COLO668 (cell line): Measurements from ENCODE around the gene CABCOCO1.

Experiments
- DNase-seq: peaks from one replicate; lab custom pipeline; 2025; ENCODE audit not compliant: unreplicated experiment; lab: John Stamatoyannopoulos, UW

The CABCOCO1 gene

GRCh38 chr10:61662794-61663259, at the start of gene CABCOCO1:
Gene CABCOCO1, plus strand, starts transcription at chr10:61662929. Its CDS starts 44 bp downstream, at chr10:61662973.
- DNase-seq = peak; percentile 67

DNA sequence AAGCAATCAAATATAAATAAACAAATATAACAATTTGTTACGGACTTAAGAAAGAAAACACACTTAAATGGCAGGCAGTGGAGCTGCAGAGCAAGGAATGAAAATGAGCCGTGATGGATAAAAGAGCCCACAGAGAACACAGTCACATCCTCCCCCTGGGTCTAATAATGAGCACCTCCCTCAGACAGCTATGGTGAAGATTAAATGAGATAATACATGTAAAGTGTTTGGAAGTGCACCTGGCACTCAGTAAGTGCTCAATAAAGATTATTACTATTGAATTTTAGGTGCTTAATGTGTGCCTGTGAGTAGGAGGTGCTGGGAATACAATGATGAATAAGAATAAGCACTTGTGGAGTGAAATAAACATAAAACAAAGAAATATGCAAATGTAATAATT, 49.1 kb upstream of the CABCOCO1 start:
- DNase-seq = no peak

- no peak for DNase-seq
These were observed 46.1 kb upstream of the CABCOCO1 start for GRCh38 chr10:61616611-61617010.

GRCh38 chr10:61617180-61617579, 45.5 kb upstream of the CABCOCO1 start:
- DNase-seq = no peak

- no peak for DNase-seq
These were observed 45.1 kb upstream of the CABCOCO1 start for GRCh38 chr10:61617586-61617985.

- DNase-seq = no peak
These were observed 44.3 kb upstream of the CABCOCO1 start for GRCh38 chr10:61618388-61618961.

- DNase-seq = no peak
These were observed 42.2 kb upstream of the CABCOCO1 start for GRCh38 chr10:61620506-61620905.

DNA sequence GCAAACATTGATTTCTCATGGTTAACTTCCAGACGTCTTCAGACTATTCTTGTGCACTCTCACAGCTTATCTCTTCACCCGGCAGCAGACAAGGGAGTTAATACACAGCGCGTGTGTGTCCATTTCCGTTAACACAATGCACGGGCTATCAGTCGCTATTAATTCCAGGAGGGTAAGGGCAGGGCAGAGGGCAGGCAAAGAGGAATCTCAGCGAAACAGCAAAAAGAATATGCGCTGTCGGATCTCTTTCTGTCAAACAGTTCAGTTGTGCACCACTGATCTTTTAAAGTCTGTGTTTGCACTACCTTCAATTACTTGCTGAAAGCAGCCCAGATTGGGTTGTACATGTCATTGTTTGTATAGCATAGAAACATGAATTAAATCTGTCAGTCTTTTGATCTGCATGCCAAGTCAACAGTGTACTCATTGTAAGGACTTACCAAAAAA, 41.1 kb upstream of the CABCOCO1 start:
- peak; percentile 22 for DNase-seq

DNA sequence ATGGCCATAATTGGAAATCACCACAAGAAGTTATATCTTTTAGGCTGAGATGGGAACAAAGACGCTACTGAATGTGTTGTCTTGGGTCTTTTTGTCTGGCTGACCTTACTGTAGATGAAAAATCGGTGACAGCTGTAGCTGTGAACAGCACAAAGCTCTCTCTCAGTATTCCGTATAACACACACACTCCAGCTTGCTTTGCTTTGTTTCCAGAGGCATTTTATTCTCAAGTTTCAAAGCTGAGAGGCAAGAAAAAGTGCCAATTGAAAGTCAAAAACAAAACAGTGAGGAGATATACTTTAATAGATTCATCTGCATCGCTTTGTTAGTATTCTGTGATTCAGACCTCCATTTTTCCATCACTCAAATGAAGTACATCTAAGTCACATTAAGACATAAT, 39.6 kb upstream of the CABCOCO1 start:
- no peak for DNase-seq

GRCh38 chr10:61626209-61626608, 36.5 kb upstream of the CABCOCO1 start:
- DNase-seq = no peak

- no peak for DNase-seq
These were observed 35.5 kb upstream of the CABCOCO1 start for GRCh38 chr10:61627266-61627665.

- no peak for DNase-seq
These were observed 34.4 kb upstream of the CABCOCO1 start for GRCh38 chr10:61628151-61628874.

GRCh38 chr10:61628875-61629513, 33.7 kb upstream of the CABCOCO1 start:
- no peak for DNase-seq

GRCh38 chr10:61629576-61629975, 33.2 kb upstream of the CABCOCO1 start:
- no peak for DNase-seq

DNA sequence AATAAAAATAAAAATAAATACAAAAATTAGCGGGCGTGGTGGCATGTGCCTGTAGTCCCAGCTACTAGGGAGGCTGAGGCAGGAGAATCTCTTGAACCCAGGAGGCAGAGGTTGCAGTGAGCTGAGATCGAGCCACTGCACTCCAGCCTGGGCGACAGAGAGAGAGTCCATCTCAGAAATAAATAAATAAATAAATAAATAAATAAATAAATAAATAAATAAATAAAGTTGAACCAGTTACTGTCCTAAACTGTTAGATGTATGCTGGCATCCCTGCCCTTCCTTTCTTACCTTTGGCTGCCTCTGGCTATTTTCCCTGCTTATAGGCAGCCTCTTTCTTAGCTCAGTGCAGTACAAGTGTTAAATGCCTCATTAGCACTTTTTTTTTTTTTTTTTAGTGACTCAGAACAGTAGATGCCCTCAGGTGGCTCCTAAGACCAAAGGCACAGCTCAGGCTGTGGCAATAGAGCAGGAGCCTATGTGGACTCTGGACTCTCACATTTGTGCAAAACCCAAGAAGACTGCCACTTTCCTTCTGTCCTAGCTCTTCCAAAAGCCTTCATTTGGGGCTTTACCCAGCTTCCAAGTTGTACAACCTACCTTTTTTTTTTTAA, 30.6 kb upstream of the CABCOCO1 start:
- DNase-seq = no peak

DNA sequence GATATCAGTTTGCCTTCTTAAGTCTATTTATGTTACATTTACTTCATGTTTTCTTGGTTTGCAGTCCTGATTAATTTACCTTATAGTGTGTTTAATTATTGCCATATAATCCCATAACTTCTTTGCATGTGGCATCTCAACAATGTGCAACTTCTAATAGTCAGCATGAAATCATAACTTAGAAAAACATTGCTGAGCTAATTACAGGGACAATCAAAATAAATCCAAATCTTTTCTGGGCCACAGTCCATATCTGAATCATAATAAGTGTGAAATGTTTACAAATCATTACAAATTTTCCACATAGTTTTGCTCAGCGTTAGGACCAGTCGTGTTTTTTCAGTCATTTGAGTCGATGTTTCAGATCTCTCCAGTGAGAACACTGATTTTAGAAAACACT, 29.1 kb upstream of the CABCOCO1 start:
- no peak for DNase-seq

DNA sequence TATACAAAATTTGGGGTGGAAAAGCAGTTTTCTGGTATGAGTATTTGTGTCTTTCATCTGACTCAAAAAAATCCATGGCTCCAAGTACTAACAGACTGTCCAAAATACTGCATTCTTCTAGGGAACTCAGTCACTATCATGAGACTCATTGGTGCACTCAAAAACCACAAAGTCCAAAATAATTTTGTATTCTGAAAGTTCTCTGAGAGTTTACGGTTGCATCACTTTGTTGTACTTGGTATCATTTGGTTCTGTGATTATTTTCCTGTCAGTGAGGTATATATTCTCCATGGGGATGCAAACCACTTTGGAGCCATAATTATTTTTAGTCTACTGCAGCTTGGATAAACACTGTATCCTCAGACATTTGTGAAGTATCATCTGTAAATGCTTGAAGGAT, 28.0 kb upstream of the CABCOCO1 start:
- no peak for DNase-seq

- DNase-seq = no peak
These were observed 27.3 kb upstream of the CABCOCO1 start for GRCh38 chr10:61635471-61635870.

- no peak for DNase-seq
These were observed 26.8 kb upstream of the CABCOCO1 start for GRCh38 chr10:61635932-61636331.

DNA sequence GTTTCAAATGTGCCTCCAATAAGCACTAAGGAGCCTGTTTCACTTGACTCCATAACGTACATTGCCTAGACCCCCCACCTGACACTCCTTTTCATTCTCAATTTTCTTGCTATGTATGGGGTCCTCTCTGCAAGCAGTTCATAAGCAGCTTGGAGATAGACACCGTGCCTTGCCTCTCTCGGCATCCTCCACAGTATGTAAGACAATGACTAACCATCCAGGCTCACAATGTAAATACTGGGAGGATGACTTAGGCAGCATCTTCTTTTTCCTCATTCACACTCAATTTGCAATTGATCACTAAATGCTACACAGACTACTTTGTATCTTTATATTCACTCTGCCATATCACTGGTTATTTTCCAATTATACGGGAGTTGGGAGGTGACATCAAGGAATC, 22.8 kb upstream of the CABCOCO1 start:
- DNase-seq = no peak

GRCh38 chr10:61640856-61641255, 21.9 kb upstream of the CABCOCO1 start:
- DNase-seq = no peak

DNA sequence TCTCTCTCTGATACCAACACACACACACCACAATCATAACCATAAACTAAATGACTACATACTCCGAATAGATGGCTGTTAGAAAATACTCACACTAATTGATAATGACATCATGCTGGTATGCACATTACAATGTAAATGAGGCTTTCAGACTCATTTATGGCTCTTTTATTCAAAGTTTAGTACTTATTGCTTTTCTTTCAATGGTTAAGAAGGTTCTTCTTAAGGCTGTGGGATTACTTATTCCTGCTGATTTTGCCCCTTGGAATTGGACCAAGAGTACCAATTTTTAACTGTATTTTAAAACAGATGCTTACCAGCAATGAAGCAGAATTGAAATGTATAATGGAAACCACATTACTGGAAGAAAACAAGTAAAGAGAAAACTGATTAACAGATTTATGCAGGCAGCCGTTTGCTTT, 20.6 kb upstream of the CABCOCO1 start:
- no peak for DNase-seq
